HG03064 (cell line): ENCODE results near the gene CENPO.

Experiments used
- ATAC-seq: cut with Tn5 transposase; IDR thresholded peaks from one replicate; pipeline ENCODE4 v1.9.1; 2021; ENCODE audit warnings: low read depth; ENCODE audit not compliant: unreplicated experiment

Gene CENPO

DNA sequence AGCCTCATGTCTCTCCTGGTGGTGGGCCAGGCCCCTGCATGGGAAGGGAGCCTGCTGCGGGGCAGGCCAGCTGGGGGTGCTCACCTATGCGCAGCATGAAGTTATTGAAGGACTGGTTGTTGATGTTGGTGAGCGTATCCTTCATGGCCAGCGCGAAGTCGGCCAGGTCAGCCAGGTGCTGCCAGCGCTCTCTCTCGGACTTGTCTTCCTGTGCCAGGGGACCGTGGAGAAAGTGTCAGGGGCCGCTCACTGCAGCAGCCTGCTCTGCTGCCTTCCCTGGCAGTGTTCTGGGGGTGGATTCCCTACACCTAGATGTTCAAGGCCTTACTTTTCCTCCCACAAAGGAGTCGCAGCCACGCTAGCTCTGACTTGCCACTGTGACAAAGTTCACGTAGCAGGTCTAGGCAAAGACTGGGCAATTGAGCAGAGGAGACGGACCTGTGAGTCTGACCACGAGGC, 28.2 kb downstream of the CENPO start:
- no peak for ATAC-seq

GRCh38 chr2:24822049-24822706, 29.0 kb downstream of the CENPO start:
- no peak for ATAC-seq

DNA sequence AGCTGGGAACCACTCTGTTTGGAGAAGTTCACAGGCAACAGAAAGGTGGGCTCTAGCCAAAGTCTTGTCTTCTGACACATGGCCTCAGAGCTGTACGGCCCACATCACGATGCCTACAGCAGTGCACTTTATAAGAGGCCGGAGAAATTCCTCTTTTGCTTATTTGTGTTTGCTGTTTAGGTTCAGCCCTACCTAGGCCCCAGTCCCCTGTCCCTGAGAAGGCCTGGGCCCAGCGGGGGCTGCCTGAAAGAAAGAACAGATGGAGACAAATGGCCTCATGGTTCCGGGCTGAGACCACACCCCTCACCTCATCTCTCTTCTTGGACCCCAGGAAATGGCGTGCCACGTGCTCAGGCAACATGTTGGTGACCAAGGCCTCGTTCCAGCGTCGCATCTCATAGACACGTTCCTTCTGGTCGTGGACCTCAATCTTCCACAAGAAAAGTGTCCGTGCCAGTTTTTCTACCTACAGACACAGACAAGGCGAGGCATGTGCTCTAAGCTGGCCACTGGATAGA, 30.9 kb downstream of the CENPO start:
- no peak for ATAC-seq

- no peak for ATAC-seq
Measured at GRCh38 chr2:24824966-24825882, 32.0 kb downstream of the CENPO start.

GRCh38 chr2:24825883-24826772, 32.9 kb downstream of the CENPO start:
- no peak for ATAC-seq

- ATAC-seq, result no peak
Measured at GRCh38 chr2:24826773-24827145, 33.5 kb downstream of the CENPO start.

- ATAC-seq, result peak; percentile 56
Measured at GRCh38 chr2:24827321-24828237, 34.4 kb downstream of the CENPO start.

- no peak for ATAC-seq
Measured at GRCh38 chr2:24828238-24828996, 35.2 kb downstream of the CENPO start.

GRCh38 chr2:24830351-24830750, 37.1 kb downstream of the CENPO start:
- no peak for ATAC-seq

- no peak for ATAC-seq
Measured at GRCh38 chr2:24830786-24831185, 37.6 kb downstream of the CENPO start.

DNA sequence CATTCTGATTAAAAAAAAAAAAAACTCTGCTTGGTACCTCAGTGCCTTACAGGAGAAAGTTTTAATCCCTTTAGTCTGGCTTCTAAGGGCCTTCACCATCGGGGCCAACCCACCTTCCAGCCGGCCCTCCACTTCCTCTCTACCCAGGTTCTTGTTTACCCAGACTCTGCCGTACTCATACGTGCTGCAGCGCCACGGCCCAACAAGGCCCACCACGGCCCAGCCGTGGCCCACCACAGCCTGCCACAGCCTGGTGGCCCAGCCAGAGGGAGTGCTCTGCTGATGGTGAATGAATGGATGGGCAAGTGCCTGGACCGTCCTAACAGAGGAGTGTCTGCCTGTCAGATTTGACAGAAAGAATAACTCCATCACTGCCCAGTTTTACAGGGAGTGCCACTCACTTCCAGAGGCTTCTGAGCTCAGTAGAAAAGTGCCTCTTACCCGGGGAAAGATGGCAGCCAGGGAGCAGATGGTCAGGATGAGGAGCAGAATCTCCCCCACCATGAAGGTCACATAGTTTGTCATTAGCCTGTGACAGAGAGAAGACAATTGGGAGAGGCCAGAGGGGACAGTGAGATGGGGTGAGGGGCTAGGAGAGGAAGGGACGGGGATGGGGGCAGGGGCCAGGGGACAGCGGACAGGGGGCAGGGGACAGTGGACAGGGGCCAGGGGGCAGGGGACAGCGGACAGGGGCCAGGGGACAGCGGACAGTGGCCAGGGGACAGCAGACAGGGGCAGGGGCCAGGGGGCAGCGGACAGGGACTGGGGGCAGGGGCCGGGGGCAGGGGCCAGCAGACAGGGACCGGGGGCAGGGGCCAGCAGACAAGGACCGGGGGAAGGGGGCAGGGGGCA, 38.2 kb downstream of the CENPO start:
- no peak for ATAC-seq

DNA sequence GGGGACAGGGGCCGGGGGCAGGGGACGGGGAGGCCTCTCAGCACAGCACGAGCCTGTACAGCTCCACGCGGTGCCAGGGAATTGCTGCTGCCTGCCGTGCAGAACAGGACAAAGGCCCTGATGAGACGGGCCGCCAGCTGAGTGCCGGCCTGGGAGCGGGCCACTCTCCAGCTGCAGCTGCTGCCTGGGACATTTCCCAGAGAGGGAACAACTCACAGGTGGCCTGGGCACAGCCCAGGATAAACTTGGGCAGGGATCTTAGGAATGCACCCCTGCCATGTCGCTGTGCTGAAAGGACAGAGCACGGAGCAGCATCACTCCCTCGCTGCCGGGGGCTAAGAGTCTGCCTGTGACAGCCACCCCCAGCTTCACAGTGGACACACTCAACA, 38.8 kb downstream of the CENPO start:
- no peak for ATAC-seq

- ATAC-seq, result no peak
Measured at GRCh38 chr2:24832521-24832920, 39.3 kb downstream of the CENPO start.

- ATAC-seq, result no peak
Measured at GRCh38 chr2:24832931-24833701, 39.9 kb downstream of the CENPO start.

DNA sequence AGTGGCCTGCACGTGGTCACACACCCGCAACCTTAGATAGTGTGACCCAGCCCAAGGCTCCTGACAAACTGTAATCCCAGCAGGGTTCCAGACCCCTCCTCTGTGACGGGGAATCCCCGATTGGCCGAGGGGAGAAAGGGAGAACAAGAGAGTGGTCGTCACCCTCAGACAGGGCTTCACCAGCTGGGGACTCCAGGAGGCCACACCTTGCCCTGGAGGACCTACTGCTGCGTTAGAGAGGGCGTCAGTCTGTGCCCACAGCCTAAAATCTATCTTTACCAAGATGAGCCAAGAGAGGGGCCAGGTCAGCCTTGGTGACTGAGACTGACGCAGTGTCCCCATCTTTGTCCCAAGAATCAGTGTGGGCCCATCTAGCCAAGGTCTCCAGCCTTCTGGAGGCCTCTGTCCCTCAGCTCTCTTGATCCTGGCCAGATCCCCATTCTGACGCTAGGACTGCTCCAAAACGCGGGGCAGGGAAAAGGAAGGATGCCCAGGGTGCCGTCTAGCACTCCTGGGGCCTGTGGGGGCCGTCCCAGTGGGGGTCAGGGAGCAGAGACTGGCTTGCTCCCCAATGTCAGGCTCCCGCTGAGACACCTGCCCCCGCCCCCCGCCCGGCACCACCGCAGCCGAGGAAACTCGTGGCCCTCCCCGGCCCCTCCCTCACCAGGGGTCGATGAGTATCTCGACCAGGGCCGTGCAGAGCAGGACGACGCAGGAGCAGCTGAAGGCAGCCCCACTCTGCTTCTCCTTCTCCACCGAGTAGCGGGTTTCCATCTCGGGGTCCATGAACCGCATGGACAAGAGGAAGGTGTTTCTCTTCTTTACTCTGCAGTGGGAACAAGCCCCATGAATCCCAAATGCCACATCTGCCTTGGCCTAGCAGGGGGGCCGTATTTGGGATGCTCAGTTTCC, 40.9 kb downstream of the CENPO start:
- ATAC-seq, result no peak

GRCh38 chr2:24834733-24835395, 41.6 kb downstream of the CENPO start:
- no peak for ATAC-seq
